OCI-LY7 (cell line): Measurements from ENCODE around the gene STAMBPL1.

ENCODE experiments used
- CTCF ChIP-seq: fragments of 200-600 bp; sonication (generic); conservative IDR thresholded peaks from 2 replicates; pipeline ENCODE4 v1.5.1; 2014; ENCODE audit warnings: mild to moderate bottlenecking, antibody characterized with exemption, low read length, moderate library complexity, mixed read lengths
- EZH2phosphoT487 ChIP-seq: fragments of 200-600 bp; sonication (generic); IDR thresholded peaks from 2 replicates; pipeline ENCODE4 v1.6.1; 2018; ENCODE audit warnings: low read depth, borderline replicate concordance, mild to moderate bottlenecking, mixed run types, antibody characterized with exemption, low read length, moderate library complexity, mixed read lengths

GRCh38 chr10:88881320-88881719 lies 1.3 kb downstream of the STAMBPL1 start:
- TF ChIP-seq CTCF (no peak), EZH2phosphoT487 (no peak)
